ENCODE data around the gene NELL1. TPM values are rescaled to one million over a fixed set of nuclear protein-coding genes. Genes with fewer than 3 reads are reported as not detected.

NELL1 gene
- total and polyA plus RNA-seq, 2 donors, result 1.4 to 4.3 TPM

DNA sequence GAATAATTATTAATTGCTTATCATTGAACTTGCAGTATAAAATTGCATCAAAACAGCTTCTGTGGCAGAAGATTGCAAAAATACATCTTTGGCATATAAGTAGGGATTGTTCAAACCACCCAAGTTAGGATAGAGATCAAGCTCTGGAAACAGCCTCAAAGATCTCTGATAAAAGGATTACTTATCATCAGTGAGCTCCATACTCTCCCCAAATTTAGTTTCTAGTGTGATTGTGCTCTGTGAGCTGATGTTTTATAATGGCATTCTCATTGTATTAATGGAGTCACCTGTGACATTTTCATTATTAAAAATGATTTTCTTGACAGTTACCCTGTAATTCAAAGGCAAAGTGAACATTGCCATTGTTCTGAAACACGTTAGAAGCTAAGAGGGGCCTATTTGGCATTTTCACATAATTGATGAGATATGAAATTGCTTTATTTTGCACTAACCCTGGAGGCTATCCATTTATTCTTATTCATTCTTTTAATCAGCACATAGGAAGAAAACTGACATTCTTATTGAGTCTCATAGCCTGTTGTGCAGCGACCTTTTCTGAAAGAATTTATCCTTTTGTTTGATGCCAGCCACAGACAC lies 897.2 kb downstream of the NELL1 start:
- H3K4me3 ChIP-seq (ENCODE audit: low read length in 2 of 2), result no peak overlapping the region
- no peaks in the 10 kb centered on the region for H3K27me3 ChIP-seq (ENCODE audit: control insufficient read depth in 2 of 2, insufficient read depth in 1 of 2, low read length in 1 of 2)
- no peak for DNase-seq (ENCODE audit: low read depth in 6 of 9, low spot score in 9 of 9)
- no peaks in the 10 kb centered on the region for H3K4me1 ChIP-seq (ENCODE audit: control insufficient read depth in 2 of 2, insufficient read depth in 2 of 2, low read length in 2 of 2)
- WGBS, result 45% methylated on average over 2 of the region's 2 CpGs
- no peaks in the 10 kb centered on the region for H3K36me3 ChIP-seq (ENCODE audit: control insufficient read depth in 2 of 2, insufficient read depth in 2 of 2, low read length in 1 of 2)
- H3K27ac ChIP-seq (ENCODE audit: low read depth in 1 of 2, low read length in 1 of 2), result no peak overlapping the region
- H3K9me3 ChIP-seq (ENCODE audit: control insufficient read depth in 2 of 2, insufficient read depth in 1 of 2, low read length in 1 of 2), result no peaks in the 10 kb centered on the region

DNA sequence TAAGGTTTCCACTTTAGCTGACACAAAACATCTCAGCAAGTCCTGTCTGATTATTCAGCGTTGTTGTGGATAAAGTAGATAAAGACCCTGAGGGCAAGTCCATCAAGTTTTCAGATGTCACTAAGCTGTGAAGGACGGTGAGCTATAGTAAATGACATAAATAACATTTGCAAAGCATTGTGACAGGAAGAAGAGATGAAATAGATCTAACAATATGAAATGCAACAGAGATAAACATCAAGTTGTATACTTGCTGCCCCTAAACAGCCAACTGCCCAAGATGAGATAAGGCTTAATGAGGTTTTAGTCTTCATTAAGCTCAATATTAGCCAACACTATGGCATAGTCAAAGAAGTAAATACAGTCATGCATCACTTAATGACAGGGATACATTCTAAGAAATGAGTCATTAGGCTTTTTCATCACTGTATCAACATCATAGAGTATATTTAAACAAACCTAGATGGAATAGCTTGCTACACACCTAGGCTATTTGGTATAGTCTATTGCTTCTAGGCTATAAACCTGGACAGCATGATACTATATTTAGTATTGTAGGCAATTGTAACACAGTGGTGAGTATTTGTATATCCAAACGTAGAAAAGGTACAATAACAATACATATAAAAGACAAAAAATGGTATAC lies 898.4 kb downstream of the NELL1 start:
- no peak for DNase-seq (ENCODE audit: low read depth in 6 of 9, low spot score in 9 of 9)
- 90% methylated on average over 3 of the region's 3 CpGs for WGBS
- Histone ChIP-seq H3K27ac (ENCODE audit: low read depth in 1 of 2, low read length in 1 of 2) (no peak overlapping the region), H3K9me3 (ENCODE audit: control insufficient read depth in 2 of 2, insufficient read depth in 1 of 2, low read length in 1 of 2) (no peaks in the 10 kb centered on the region), H3K36me3 (ENCODE audit: control insufficient read depth in 2 of 2, insufficient read depth in 2 of 2, low read length in 1 of 2) (no peaks in the 10 kb centered on the region), H3K27me3 (ENCODE audit: control insufficient read depth in 2 of 2, insufficient read depth in 1 of 2, low read length in 1 of 2) (no peaks in the 10 kb centered on the region), H3K4me3 (ENCODE audit: low read length in 2 of 2) (no peak overlapping the region), H3K4me1 (ENCODE audit: control insufficient read depth in 2 of 2, insufficient read depth in 2 of 2, low read length in 2 of 2) (no peaks in the 10 kb centered on the region)

DNA sequence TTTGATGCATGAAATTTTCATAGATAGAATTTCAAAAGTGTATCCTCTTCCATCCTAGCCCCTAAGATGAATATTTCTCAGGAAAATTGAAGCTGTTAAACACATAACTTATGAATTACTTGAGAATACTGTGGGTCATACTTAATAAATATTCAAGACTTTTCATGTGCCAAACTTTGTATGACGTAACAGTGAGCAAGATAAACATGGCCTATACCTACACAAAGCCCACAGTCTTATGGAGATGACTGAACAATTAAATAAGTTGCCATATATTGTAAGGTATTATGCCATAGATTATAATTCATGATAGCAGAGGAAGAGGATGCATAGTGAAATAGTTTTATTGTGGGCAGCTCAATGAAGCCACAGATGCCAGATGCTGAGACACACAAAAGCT lies 902.8 kb downstream of the NELL1 start:
- DNase-seq (ENCODE audit: low read depth in 6 of 9, low spot score in 9 of 9), result no peak
- Histone ChIP-seq H3K27ac (ENCODE audit: low read depth in 1 of 2, low read length in 1 of 2) (no peak overlapping the region), H3K9me3 (ENCODE audit: control insufficient read depth in 2 of 2, insufficient read depth in 1 of 2, low read length in 1 of 2) (no peaks in the 10 kb centered on the region), H3K36me3 (ENCODE audit: control insufficient read depth in 2 of 2, insufficient read depth in 2 of 2, low read length in 1 of 2) (no peaks in the 10 kb centered on the region), H3K27me3 (ENCODE audit: control insufficient read depth in 2 of 2, insufficient read depth in 1 of 2, low read length in 1 of 2) (no peaks in the 10 kb centered on the region), H3K4me3 (ENCODE audit: low read length in 2 of 2) (no peak overlapping the region), H3K4me1 (ENCODE audit: control insufficient read depth in 2 of 2, insufficient read depth in 2 of 2, low read length in 2 of 2) (no peaks in the 10 kb centered on the region)
- 87% methylated on average over 1 of the region's 1 CpG for WGBS

GRCh38 chr11:21582791-21583190 lies 913.4 kb downstream of the NELL1 start:
- Histone ChIP-seq H3K4me3 (ENCODE audit: low read length in 2 of 2) (no peak overlapping the region), H3K36me3 (ENCODE audit: control insufficient read depth in 2 of 2, insufficient read depth in 2 of 2, low read length in 1 of 2) (no peaks in the 10 kb centered on the region), H3K27me3 (ENCODE audit: control insufficient read depth in 2 of 2, insufficient read depth in 1 of 2, low read length in 1 of 2) (no peaks in the 10 kb centered on the region), H3K9me3 (ENCODE audit: control insufficient read depth in 2 of 2, insufficient read depth in 1 of 2, low read length in 1 of 2) (no peaks in the 10 kb centered on the region), H3K27ac (ENCODE audit: low read depth in 1 of 2, low read length in 1 of 2) (no peak overlapping the region), H3K4me1 (ENCODE audit: control insufficient read depth in 2 of 2, insufficient read depth in 2 of 2, low read length in 2 of 2) (no peaks in the 10 kb centered on the region)
- DNase-seq (ENCODE audit: low read depth in 6 of 9, low spot score in 9 of 9), result no peak
- 93% methylated on average over 1 of the region's 1 CpG for WGBS

DNA sequence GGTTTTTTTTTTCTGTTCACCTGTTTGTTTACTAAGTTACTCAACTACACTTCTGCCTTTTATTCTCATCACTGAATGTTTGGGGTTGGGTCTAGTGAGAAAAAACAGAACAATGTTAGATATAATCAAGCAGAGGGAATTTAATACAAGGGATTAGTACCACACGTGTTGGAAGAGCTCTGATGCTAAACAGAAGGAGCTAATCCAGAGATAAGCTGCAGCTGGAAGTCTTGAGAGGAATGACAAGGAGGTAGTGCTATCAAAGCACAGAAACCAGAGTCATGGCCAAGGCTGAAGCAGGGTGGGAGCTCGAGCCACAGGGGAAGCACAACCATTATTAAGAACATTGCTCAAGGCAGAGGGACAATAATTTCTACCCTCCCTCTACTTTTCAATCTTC lies 919.4 kb downstream of the NELL1 start:
- H3K27ac ChIP-seq (ENCODE audit: low read depth in 1 of 2, low read length in 1 of 2), result no peak overlapping the region
- WGBS, result 83% methylated on average over 2 of the region's 2 CpGs
- H3K36me3 ChIP-seq (ENCODE audit: control insufficient read depth in 2 of 2, insufficient read depth in 2 of 2, low read length in 1 of 2), result no peaks in the 10 kb centered on the region
- no peak overlapping the region for H3K4me3 ChIP-seq (ENCODE audit: low read length in 2 of 2)
- DNase-seq (ENCODE audit: low read depth in 6 of 9, low spot score in 9 of 9), result no peak
- no peaks in the 10 kb centered on the region for H3K4me1 ChIP-seq (ENCODE audit: control insufficient read depth in 2 of 2, insufficient read depth in 2 of 2, low read length in 2 of 2)
- no peaks in the 10 kb centered on the region for H3K9me3 ChIP-seq (ENCODE audit: control insufficient read depth in 2 of 2, insufficient read depth in 1 of 2, low read length in 1 of 2)
- H3K27me3 ChIP-seq (ENCODE audit: control insufficient read depth in 2 of 2, insufficient read depth in 1 of 2, low read length in 1 of 2), result no peaks in the 10 kb centered on the region

- Histone ChIP-seq H3K36me3 (ENCODE audit: control insufficient read depth in 2 of 2, insufficient read depth in 2 of 2, low read length in 1 of 2) (no peaks in the 10 kb centered on the region), H3K4me3 (ENCODE audit: low read length in 2 of 2) (no peak overlapping the region)
- WGBS, result 84% methylated on average over 1 of the region's 1 CpG
Measured at GRCh38 chr11:21602699-21603098, 933.3 kb downstream of the NELL1 start.

GRCh38 chr11:21603886-21604285 lies 934.5 kb downstream of the NELL1 start:
- Histone ChIP-seq H3K27ac (ENCODE audit: low read depth in 1 of 2, low read length in 1 of 2) (no peak overlapping the region), H3K9me3 (ENCODE audit: control insufficient read depth in 2 of 2, insufficient read depth in 1 of 2, low read length in 1 of 2) (no peaks in the 10 kb centered on the region), H3K36me3 (ENCODE audit: control insufficient read depth in 2 of 2, insufficient read depth in 2 of 2, low read length in 1 of 2) (no peaks in the 10 kb centered on the region), H3K4me3 (ENCODE audit: low read length in 2 of 2) (no peak overlapping the region), H3K27me3 (ENCODE audit: control insufficient read depth in 2 of 2, insufficient read depth in 1 of 2, low read length in 1 of 2) (no peaks in the 10 kb centered on the region), H3K4me1 (ENCODE audit: control insufficient read depth in 2 of 2, insufficient read depth in 2 of 2, low read length in 2 of 2) (no peaks in the 10 kb centered on the region)
- WGBS, result 95% methylated on average over 3 of the region's 3 CpGs
- no peak for DNase-seq (ENCODE audit: low read depth in 6 of 9, low spot score in 9 of 9)

More at GRCh38 chr11:21602699-21603098, 933.3 kb downstream of the NELL1 start:
- no peak for DNase-seq (ENCODE audit: low read depth in 6 of 9, low spot score in 9 of 9)
- H3K27ac ChIP-seq (ENCODE audit: low read depth in 1 of 2, low read length in 1 of 2), result no peak overlapping the region
- H3K9me3 ChIP-seq (ENCODE audit: control insufficient read depth in 2 of 2, insufficient read depth in 1 of 2, low read length in 1 of 2), result no peaks in the 10 kb centered on the region
- H3K4me1 ChIP-seq (ENCODE audit: control insufficient read depth in 2 of 2, insufficient read depth in 2 of 2, low read length in 2 of 2), result no peaks in the 10 kb centered on the region
- H3K27me3 ChIP-seq (ENCODE audit: control insufficient read depth in 2 of 2, insufficient read depth in 1 of 2, low read length in 1 of 2), result no peaks in the 10 kb centered on the region

DNA sequence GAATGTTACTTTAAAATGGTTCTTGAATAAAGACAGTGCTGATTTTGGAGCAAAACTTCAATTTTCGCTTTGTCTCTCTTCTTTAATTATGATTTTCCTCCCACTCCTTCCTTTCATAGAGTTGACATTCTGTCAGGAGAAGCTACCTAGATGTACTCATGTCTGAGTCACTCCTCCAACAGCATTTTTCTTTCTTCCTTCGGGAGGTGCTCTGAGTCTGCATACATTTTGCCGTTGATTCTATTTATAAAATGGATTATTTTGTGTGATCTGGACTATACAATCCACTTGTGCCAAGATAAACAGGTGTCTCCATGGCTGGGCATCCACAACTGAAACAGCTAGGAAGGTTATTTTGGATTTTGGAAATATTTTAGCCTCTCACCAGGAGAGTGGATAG lies 935.2 kb downstream of the NELL1 start:
- H3K36me3 ChIP-seq (ENCODE audit: control insufficient read depth in 2 of 2, insufficient read depth in 2 of 2, low read length in 1 of 2), result no peaks in the 10 kb centered on the region
- DNase-seq (ENCODE audit: low read depth in 6 of 9, low spot score in 9 of 9), result no peak
- 95% methylated on average over 3 of the region's 3 CpGs for WGBS
- no peak overlapping the region for H3K4me3 ChIP-seq (ENCODE audit: low read length in 2 of 2)
- no peaks in the 10 kb centered on the region for H3K9me3 ChIP-seq (ENCODE audit: control insufficient read depth in 2 of 2, insufficient read depth in 1 of 2, low read length in 1 of 2)
- H3K27ac ChIP-seq (ENCODE audit: low read depth in 1 of 2, low read length in 1 of 2), result no peak overlapping the region
- H3K4me1 ChIP-seq (ENCODE audit: control insufficient read depth in 2 of 2, insufficient read depth in 2 of 2, low read length in 2 of 2), result no peaks in the 10 kb centered on the region
- H3K27me3 ChIP-seq (ENCODE audit: control insufficient read depth in 2 of 2, insufficient read depth in 1 of 2, low read length in 1 of 2), result no peaks in the 10 kb centered on the region

- Histone ChIP-seq H3K27ac (ENCODE audit: low read depth in 1 of 2, low read length in 1 of 2) (no peak overlapping the region), H3K4me3 (ENCODE audit: low read length in 2 of 2) (no peak overlapping the region), H3K27me3 (ENCODE audit: control insufficient read depth in 2 of 2, insufficient read depth in 1 of 2, low read length in 1 of 2) (no peaks in the 10 kb centered on the region), H3K4me1 (ENCODE audit: control insufficient read depth in 2 of 2, insufficient read depth in 2 of 2, low read length in 2 of 2) (peaks cover 0 to 4% of the 10 kb centered on the region in 2 donors), H3K36me3 (ENCODE audit: control insufficient read depth in 2 of 2, insufficient read depth in 2 of 2, low read length in 1 of 2) (no peaks in the 10 kb centered on the region), H3K9me3 (ENCODE audit: control insufficient read depth in 2 of 2, insufficient read depth in 1 of 2, low read length in 1 of 2) (no peaks in the 10 kb centered on the region)
- WGBS, result 38% methylated on average over 3 of the region's 3 CpGs
- no peak for DNase-seq (ENCODE audit: low read depth in 6 of 9, low spot score in 9 of 9)
Measured at GRCh38 chr11:21612326-21612725, 942.9 kb downstream of the NELL1 start.
